ENCODE data around the gene GINS1. TPM values are rescaled to one million over a fixed set of nuclear protein-coding genes. Genes with fewer than 3 reads are reported as not detected.

The GINS1 gene
- total and polyA plus RNA-seq, 2 of the 8 experiments (the other 6 are each of a cell fraction or from before 2014, with no cell fraction given): 44.7 to 68.4 TPM

DNA sequence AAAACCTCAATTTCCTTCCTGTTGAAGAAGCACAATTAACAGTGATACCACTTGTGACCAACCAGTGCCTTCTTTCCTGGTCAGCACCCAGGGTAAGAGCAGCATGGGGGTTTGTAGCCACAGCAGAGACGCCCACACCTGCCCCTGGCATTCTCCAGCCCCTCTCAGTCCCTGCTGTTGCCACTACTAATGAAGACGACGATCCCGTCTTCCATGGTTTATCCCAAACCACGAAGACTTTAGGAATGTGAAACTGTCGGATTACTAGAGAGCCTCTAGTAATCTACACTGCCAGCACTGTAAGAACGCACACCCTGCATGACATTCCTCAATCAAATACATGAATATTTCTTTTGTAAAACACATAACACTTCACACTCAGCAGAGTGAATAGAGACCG is 60.0 kb downstream of the GINS1 start (continued):
- TF ChIP-seq SP4 (IDR thresholded peaks at IDR 0.05; ENCODE audit: low read length) (no peak), CBX5 (IDR thresholded peaks at IDR 0.05; ENCODE audit: low read depth, low read length) (no peak), HDAC6 (IDR thresholded peaks at IDR 0.05; ENCODE audit: low read depth, low read length) (no peak), CREB1 (IDR thresholded peaks at IDR 0.05) (no peak)

All from H1 (cell line).